EL (cell line): ENCODE results near the gene SCAND1.
A peak's percentile ranks its signal among the peaks of the same experiment; 100 is the strongest.
"Not testable (repeated sequence)": the region's sequence is repeated elsewhere in the genome, so short reads cannot be mapped to it uniquely, and the experiment has no call there.

Experiments
- DNase-seq: peaks from one replicate; pipeline ENCODE4 v3.0.0-alpha.2; 2016

The SCAND1 gene

GRCh38 chr20:35956616-35957015 is 2.3 kb upstream of the SCAND1 start:
- DNase-seq = no peak

- DNase-seq = peak; percentile 55
Observed at GRCh38 chr20:35954907-35955251, 577 bp upstream of the SCAND1 start.

- DNase-seq = peak; percentile 49
Observed at GRCh38 chr20:35953387-35954199, 709 bp downstream of the SCAND1 start.

- DNase-seq = peak; percentile 39
Observed at GRCh38 chr20:35952480-35953386, 1.6 kb downstream of the SCAND1 start.

- not testable (repeated sequence) for DNase-seq
Observed at GRCh38 chr20:35952080-35952479, 2.2 kb downstream of the SCAND1 start.

GRCh38 chr20:35950093-35950492 is 4.2 kb downstream of the SCAND1 start:
- DNase-seq = no peak

- no peak for DNase-seq
Observed at GRCh38 chr20:35947907-35948306, 6.4 kb downstream of the SCAND1 start.

- DNase-seq = peak; percentile 20
Observed at GRCh38 chr20:35947489-35947888, 6.8 kb downstream of the SCAND1 start.

GRCh38 chr20:35942243-35942642 is 12.1 kb downstream of the SCAND1 start:
- no peak for DNase-seq

- no peak for DNase-seq
Observed at GRCh38 chr20:35941620-35942019, 12.7 kb downstream of the SCAND1 start.

GRCh38 chr20:35939264-35939663 is 15.0 kb downstream of the SCAND1 start:
- no peak for DNase-seq

GRCh38 chr20:35934050-35934449 is 20.3 kb downstream of the SCAND1 start:
- DNase-seq = no peak

- DNase-seq = no peak
Observed at GRCh38 chr20:35929301-35929700, 25.0 kb downstream of the SCAND1 start.

GRCh38 chr20:35920523-35920922 is 33.8 kb downstream of the SCAND1 start:
- no peak for DNase-seq

- DNase-seq = no peak
Observed at GRCh38 chr20:35918021-35918420, 36.3 kb downstream of the SCAND1 start.

- no peak for DNase-seq
Observed at GRCh38 chr20:35917077-35917476, 37.2 kb downstream of the SCAND1 start.

GRCh38 chr20:35912881-35913280 is 41.4 kb downstream of the SCAND1 start:
- DNase-seq = no peak

- no peak for DNase-seq
Observed at GRCh38 chr20:35910254-35910653, 44.0 kb downstream of the SCAND1 start.

GRCh38 chr20:35909796-35910195 is 44.5 kb downstream of the SCAND1 start:
- DNase-seq = no peak

GRCh38 chr20:35909176-35909575 is 45.1 kb downstream of the SCAND1 start:
- DNase-seq = no peak

GRCh38 chr20:35908007-35908406 is 46.3 kb downstream of the SCAND1 start:
- no peak for DNase-seq

- DNase-seq = no peak
Observed at GRCh38 chr20:35907017-35907701, 47.1 kb downstream of the SCAND1 start.

- no peak for DNase-seq
Observed at GRCh38 chr20:35904982-35905663, 49.2 kb downstream of the SCAND1 start.
